ENCODE measurements around the gene DNM3.

The DNM3 gene

GRCh38 chr1:171863531-171863930 is 22.2 kb downstream of the DNM3 start:
- no peak for DNase-seq
- in situ Hi-C loops (cut with MboI; ENCODE audit: low pct_unique_long_range_greater_than_20kb, low sequenced_read_pairs): no loop called here

GRCh38 chr1:171864308-171864707 is 23.0 kb downstream of the DNM3 start:
- in situ Hi-C loops (cut with MboI; ENCODE audit: low pct_unique_long_range_greater_than_20kb, low sequenced_read_pairs): no loop called here

GRCh38 chr1:171865106-171865505 is 23.8 kb downstream of the DNM3 start:
- no peak for DNase-seq
- in situ Hi-C loops (cut with MboI; ENCODE audit: low pct_unique_long_range_greater_than_20kb, low sequenced_read_pairs): no loop called here

More at GRCh38 chr1:171864308-171864707, 23.0 kb downstream of the DNM3 start:
- DNase-seq: no peak

GRCh38 chr1:171867236-171867635 is 25.9 kb downstream of the DNM3 start:
- in situ Hi-C loops (cut with MboI; ENCODE audit: low pct_unique_long_range_greater_than_20kb, low sequenced_read_pairs): no loop called here
- DNase-seq: no peak

- in situ Hi-C loops (cut with MboI; ENCODE audit: low pct_unique_long_range_greater_than_20kb, low sequenced_read_pairs): no loop called here
- no peak for DNase-seq
These were observed 27.0 kb downstream of the DNM3 start for GRCh38 chr1:171868217-171868803.

GRCh38 chr1:171869097-171869496 is 27.8 kb downstream of the DNM3 start:
- DNase-seq: no peak
- in situ Hi-C loops (cut with MboI; ENCODE audit: low pct_unique_long_range_greater_than_20kb, low sequenced_read_pairs): no loop called here

GRCh38 chr1:171871848-171872247 is 30.6 kb downstream of the DNM3 start:
- DNase-seq: no peak
- in situ Hi-C loops (cut with MboI; ENCODE audit: low pct_unique_long_range_greater_than_20kb, low sequenced_read_pairs): no loop called here

- in situ Hi-C loops (cut with MboI; ENCODE audit: low pct_unique_long_range_greater_than_20kb, low sequenced_read_pairs): no loop called here
- DNase-seq: no peak
These were observed 31.1 kb downstream of the DNM3 start for GRCh38 chr1:171872430-171872829.

- DNase-seq: no peak
- in situ Hi-C loops (cut with MboI; ENCODE audit: low pct_unique_long_range_greater_than_20kb, low sequenced_read_pairs): no loop called here
These were observed 32.4 kb downstream of the DNM3 start for GRCh38 chr1:171873664-171874063.

GRCh38 chr1:171877701-171878100 is 36.4 kb downstream of the DNM3 start:
- in situ Hi-C loops (cut with MboI; ENCODE audit: low pct_unique_long_range_greater_than_20kb, low sequenced_read_pairs): no loop called here
- no peak for DNase-seq

- no peak for DNase-seq
- in situ Hi-C loops (cut with MboI; ENCODE audit: low pct_unique_long_range_greater_than_20kb, low sequenced_read_pairs): no loop called here
These were observed 38.3 kb downstream of the DNM3 start for GRCh38 chr1:171879556-171879955.

- in situ Hi-C loops (cut with MboI; ENCODE audit: low pct_unique_long_range_greater_than_20kb, low sequenced_read_pairs): no loop called here
- DNase-seq: no peak
These were observed 40.1 kb downstream of the DNM3 start for GRCh38 chr1:171881442-171881841.

- in situ Hi-C loops (cut with MboI; ENCODE audit: low pct_unique_long_range_greater_than_20kb, low sequenced_read_pairs): no loop called here
- no peak for DNase-seq
These were observed 42.6 kb downstream of the DNM3 start for GRCh38 chr1:171883849-171884248.

- in situ Hi-C loops (cut with MboI; ENCODE audit: low pct_unique_long_range_greater_than_20kb, low sequenced_read_pairs): no loop called here
- DNase-seq: peak; percentile 30
These were observed 43.2 kb downstream of the DNM3 start for GRCh38 chr1:171884475-171884874.

- no peak for DNase-seq
- in situ Hi-C loops (cut with MboI; ENCODE audit: low pct_unique_long_range_greater_than_20kb, low sequenced_read_pairs): no loop called here
These were observed 48.8 kb downstream of the DNM3 start for GRCh38 chr1:171890131-171890530.

- DNase-seq: no peak
- in situ Hi-C loops (cut with MboI; ENCODE audit: low pct_unique_long_range_greater_than_20kb, low sequenced_read_pairs): no loop called here
These were observed 55.8 kb downstream of the DNM3 start for GRCh38 chr1:171896936-171897703.

- DNase-seq: no peak
- in situ Hi-C loops (cut with MboI; ENCODE audit: low pct_unique_long_range_greater_than_20kb, low sequenced_read_pairs): no loop called here
These were observed 57.6 kb downstream of the DNM3 start for GRCh38 chr1:171898941-171899340.

GRCh38 chr1:171899838-171900237 is 58.5 kb downstream of the DNM3 start:
- no peak for DNase-seq
- in situ Hi-C loops (cut with MboI; ENCODE audit: low pct_unique_long_range_greater_than_20kb, low sequenced_read_pairs): no loop called here

GRCh38 chr1:171901245-171901644 is 59.9 kb downstream of the DNM3 start:
- in situ Hi-C loops (cut with MboI; ENCODE audit: low pct_unique_long_range_greater_than_20kb, low sequenced_read_pairs): no loop called here
- no peak for DNase-seq

- in situ Hi-C loops (cut with MboI; ENCODE audit: low pct_unique_long_range_greater_than_20kb, low sequenced_read_pairs): no loop called here
- no peak for DNase-seq
These were observed 61.2 kb downstream of the DNM3 start for GRCh38 chr1:171902527-171902926.
